HCT116 (cell line): ENCODE results near the gene NMU. TPM values are rescaled to one million over a fixed set of nuclear protein-coding genes. Genes with fewer than 3 reads are reported as not detected.

Experiments used
- CEBPB ChIP-seq: IDR thresholded peaks from 2 replicates; pipeline ENCODE4 v1.6.1; 2012; ENCODE audit warnings: low read depth
- CTCF ChIP-seq, 3 experiments: fragments of 200-600 bp in 1 of 3; sonication (generic) in 1 of 3; IDR thresholded peaks in 2 of 3; conservative IDR thresholded peaks in 1 of 3; 2 replicates each; pipeline ENCODE4 v1.5.1; 2012 to 2017; ENCODE audit warnings: low read depth in 2 of 3, low read length in 2 of 3, antibody characterized with exemption in 1 of 3, borderline replicate concordance in 1 of 3, control low read depth in 1 of 3, mild to moderate bottlenecking in 1 of 3, mixed read lengths in 1 of 3, mixed run types in 1 of 3, moderate library complexity in 1 of 3; ENCODE audit not compliant: insufficient read depth in 1 of 3
- ELF1 ChIP-seq: IDR thresholded peaks from 2 replicates; pipeline ENCODE4 v1.6.1; 2012; ENCODE audit warnings: low read depth, borderline replicate concordance
- EZH2phosphoT487 ChIP-seq: fragments of 200-600 bp; IDR thresholded peaks from 2 replicates; pipeline ENCODE4 v1.6.1; 2018; ENCODE audit warnings: antibody characterized with exemption, borderline replicate concordance
- FOSL1 ChIP-seq: IDR thresholded peaks from 2 replicates; pipeline ENCODE4 v1.6.1; 2012; ENCODE audit warnings: low read depth
- JUND ChIP-seq: IDR thresholded peaks from 2 replicates; pipeline ENCODE4 v1.6.1; 2012
- POLR2AphosphoS5 ChIP-seq: IDR thresholded peaks from 2 replicates; pipeline ENCODE4 v1.6.1; 2011; ENCODE audit warnings: mild to moderate bottlenecking, low read depth, low read length, moderate library complexity
- TCF7L2 ChIP-seq: IDR thresholded peaks from 2 replicates; pipeline ENCODE4 v1.7.0; 2011; ENCODE audit warnings: borderline replicate concordance, inconsistent platforms; ENCODE audit not compliant: insufficient read depth, insufficient read length; ENCODE audit errors: extremely low read depth
- YY1 ChIP-seq: IDR thresholded peaks from 2 replicates; pipeline ENCODE4 v1.6.1; 2011; ENCODE audit warnings: low read length, low read depth, moderate library complexity, mild to moderate bottlenecking; ENCODE audit not compliant: insufficient replicate concordance; ENCODE audit errors: extremely low read depth
- ZBTB33 ChIP-seq: IDR thresholded peaks from 2 replicates; pipeline ENCODE4 v1.6.1; 2011; ENCODE audit warnings: mild to moderate bottlenecking, low read length, moderate library complexity; ENCODE audit not compliant: insufficient replicate concordance; ENCODE audit errors: extremely low read depth
- total RNA-seq: library from RNA; stranded (reverse); gene quantifications from one replicate; pipeline ENCODE4 v1.2.1, GENCODE V29; 2021; ENCODE audit not compliant: unreplicated experiment

Gene NMU
- total RNA-seq, 1 experiment from 2014 or later = 81.1 TPM

- TF ChIP-seq ZBTB33 (no peak), CTCF (IDR thresholded peaks at IDR 0.05 in 2 of 3, conservative IDR thresholded peaks at IDR 0.05 in 1 of 3; ENCODE audit: borderline replicate concordance in 1 of 3, insufficient read depth in 1 of 3, low read depth in 2 of 3, low read length in 2 of 3) (no peak), CEBPB (no peak), POLR2AphosphoS5 (peak; percentile 59), ELF1 (no peak), EZH2phosphoT487 (no peak), YY1 (no peak), JUND (no peak), TCF7L2 (peak; percentile 35), FOSL1 (no peak)
These were observed 90.2 kb downstream of the NMU start (continued) for GRCh38 chr4:55545641-55546505.

Other genes starting within 250 kb of the NMU start
- 60.7 TPM for gene TMEM165, start 240.3 kb downstream of the NMU start, total RNA-seq
- 38.7 TPM for gene CLOCK, start 89.4 kb downstream of the NMU start, total RNA-seq
- 0.47 TPM for gene PDCL2, start 44.1 kb downstream of the NMU start, total RNA-seq
- gene EXOC1L, start 183.5 kb upstream of the NMU start, total RNA-seq = not detected
- gene EXOC1, start 217.3 kb upstream of the NMU start, total RNA-seq = 17.6 TPM